Prostate gland (tissue), 2 donors: ENCODE measurements around the gene STAT5A.

ENCODE experiments used
- POLR2AphosphoS5 ChIP-seq: sonication (generic); formaldehyde crosslinking; IDR thresholded peaks from one replicate; pipeline ENCODE4 v1.6.1; 2017; ENCODE audit warnings: antibody characterized with exemption
- TF ChIP-seq, protein P1 (sequence below), 4 experiments: fragments of 200-600 bp in 2 of 4; fragments of 450-650 bp in 2 of 4; sonication (generic) in 2 of 4; IDR thresholded peaks; 1 replicate in 3 of 4; 2 replicates in 1 of 4; pipeline ENCODE4 v1.5.1; 2016 to 2019; ENCODE audit warnings: antibody characterized with exemption in 4 of 4, mild to moderate bottlenecking in 2 of 4, moderate library complexity in 2 of 4

DNA sequence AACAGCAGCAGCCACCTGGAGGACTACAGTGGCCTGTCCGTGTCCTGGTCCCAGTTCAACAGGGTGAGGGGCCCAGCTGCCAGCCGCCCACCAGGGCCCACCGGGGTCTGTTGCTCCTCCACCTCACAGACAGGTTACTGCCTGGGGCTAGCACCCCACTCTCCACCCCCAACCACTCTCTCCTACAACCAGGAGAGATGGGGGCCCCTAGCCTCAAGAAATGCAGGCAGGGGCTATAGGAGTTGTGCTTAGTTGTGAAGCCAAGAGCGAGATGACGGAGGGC lies 18.0 kb downstream of the STAT5A start:
- TF ChIP-seq, protein P1, sequence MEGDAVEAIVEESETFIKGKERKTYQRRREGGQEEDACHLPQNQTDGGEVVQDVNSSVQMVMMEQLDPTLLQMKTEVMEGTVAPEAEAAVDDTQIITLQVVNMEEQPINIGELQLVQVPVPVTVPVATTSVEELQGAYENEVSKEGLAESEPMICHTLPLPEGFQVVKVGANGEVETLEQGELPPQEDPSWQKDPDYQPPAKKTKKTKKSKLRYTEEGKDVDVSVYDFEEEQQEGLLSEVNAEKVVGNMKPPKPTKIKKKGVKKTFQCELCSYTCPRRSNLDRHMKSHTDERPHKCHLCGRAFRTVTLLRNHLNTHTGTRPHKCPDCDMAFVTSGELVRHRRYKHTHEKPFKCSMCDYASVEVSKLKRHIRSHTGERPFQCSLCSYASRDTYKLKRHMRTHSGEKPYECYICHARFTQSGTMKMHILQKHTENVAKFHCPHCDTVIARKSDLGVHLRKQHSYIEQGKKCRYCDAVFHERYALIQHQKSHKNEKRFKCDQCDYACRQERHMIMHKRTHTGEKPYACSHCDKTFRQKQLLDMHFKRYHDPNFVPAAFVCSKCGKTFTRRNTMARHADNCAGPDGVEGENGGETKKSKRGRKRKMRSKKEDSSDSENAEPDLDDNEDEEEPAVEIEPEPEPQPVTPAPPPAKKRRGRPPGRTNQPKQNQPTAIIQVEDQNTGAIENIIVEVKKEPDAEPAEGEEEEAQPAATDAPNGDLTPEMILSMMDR (IDR thresholded peaks at IDR 0.05): no peak
- no peak for TF ChIP-seq POLR2AphosphoS5
